Measurements from ENCODE around the gene DAZL. TPM values are rescaled to one million over a fixed set of nuclear protein-coding genes. Genes with fewer than 3 reads are reported as not detected.

DAZL gene
- total RNA-seq, 4 donors from 2014 or later, result not detected

- DNase-seq (no peak), ATAC-seq (no peak)
- TF ChIP-seq, protein P1, sequence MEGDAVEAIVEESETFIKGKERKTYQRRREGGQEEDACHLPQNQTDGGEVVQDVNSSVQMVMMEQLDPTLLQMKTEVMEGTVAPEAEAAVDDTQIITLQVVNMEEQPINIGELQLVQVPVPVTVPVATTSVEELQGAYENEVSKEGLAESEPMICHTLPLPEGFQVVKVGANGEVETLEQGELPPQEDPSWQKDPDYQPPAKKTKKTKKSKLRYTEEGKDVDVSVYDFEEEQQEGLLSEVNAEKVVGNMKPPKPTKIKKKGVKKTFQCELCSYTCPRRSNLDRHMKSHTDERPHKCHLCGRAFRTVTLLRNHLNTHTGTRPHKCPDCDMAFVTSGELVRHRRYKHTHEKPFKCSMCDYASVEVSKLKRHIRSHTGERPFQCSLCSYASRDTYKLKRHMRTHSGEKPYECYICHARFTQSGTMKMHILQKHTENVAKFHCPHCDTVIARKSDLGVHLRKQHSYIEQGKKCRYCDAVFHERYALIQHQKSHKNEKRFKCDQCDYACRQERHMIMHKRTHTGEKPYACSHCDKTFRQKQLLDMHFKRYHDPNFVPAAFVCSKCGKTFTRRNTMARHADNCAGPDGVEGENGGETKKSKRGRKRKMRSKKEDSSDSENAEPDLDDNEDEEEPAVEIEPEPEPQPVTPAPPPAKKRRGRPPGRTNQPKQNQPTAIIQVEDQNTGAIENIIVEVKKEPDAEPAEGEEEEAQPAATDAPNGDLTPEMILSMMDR (IDR thresholded peaks at IDR 0.05 in 4 of 5, conservative IDR thresholded peaks at IDR 0.05 in 1 of 5), result no peak
- no peak for TF ChIP-seq POLR2A (IDR thresholded peaks at IDR 0.05)
- Histone ChIP-seq H3K4me3 (no peak overlapping the region), H3K4me1 (no peaks in the 10 kb centered on the region), H3K36me3 (no peaks in the 10 kb centered on the region), H3K27me3 (no peaks in the 10 kb centered on the region), H3K27ac (no peak overlapping the region), H3K9me3 (no peaks in the 10 kb centered on the region)
- intact Hi-C loops (cut with DNase I; ENCODE audit: low total_unique reads), result no loop called here
- in situ Hi-C loops (cut with MboI; ENCODE audit: low sequenced_read_pairs in 4 of 4), result loop anchor here in 1 of 4 donors (25.0 kb wide), 1 partner anchor 825 kb away; no protein-coding TSS in a partner anchor
Measured at GRCh38 chr3:16587047-16587680, 18.1 kb downstream of the DAZL start.

DNA sequence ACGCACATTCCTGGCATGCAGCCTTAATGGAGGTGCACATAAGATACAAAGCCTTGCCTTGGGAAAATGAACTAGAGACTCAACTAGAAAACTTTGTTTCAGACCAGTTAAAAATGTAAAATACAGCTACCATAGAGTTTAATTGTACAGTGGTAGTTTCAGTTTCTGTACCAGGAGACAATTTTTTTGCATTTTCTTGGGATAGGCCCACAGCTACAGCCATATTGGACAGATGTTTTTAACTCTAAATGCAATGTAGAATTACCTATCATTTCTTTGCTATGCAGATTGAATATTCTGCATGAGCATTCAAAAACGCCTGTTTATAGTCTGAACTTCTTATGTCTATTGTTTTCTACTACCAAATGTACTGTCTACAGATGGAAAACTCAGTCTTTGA is 20.3 kb downstream of the DAZL start:
- no peaks in the 10 kb centered on the region for H3K27me3 ChIP-seq
- in situ Hi-C loops (cut with MboI; ENCODE audit: low sequenced_read_pairs in 4 of 4), result loop anchor here in 1 of 4 donors (25.0 kb wide), 1 partner anchor 827 kb away; no protein-coding TSS in a partner anchor
- H3K4me1 ChIP-seq, result no peaks in the 10 kb centered on the region
- DNase-seq (no peak), ATAC-seq (no peak)
- TF ChIP-seq POLR2A (IDR thresholded peaks at IDR 0.05), result no peak
- TF ChIP-seq, protein P1 (IDR thresholded peaks at IDR 0.05 in 4 of 5, conservative IDR thresholded peaks at IDR 0.05 in 1 of 5), result no peak
- H3K4me3 ChIP-seq, result no peak overlapping the region
- H3K36me3 ChIP-seq, result no peaks in the 10 kb centered on the region
- no peak overlapping the region for H3K27ac ChIP-seq
- no peaks in the 10 kb centered on the region for H3K9me3 ChIP-seq
- intact Hi-C loops (cut with DNase I; ENCODE audit: low total_unique reads), result no loop called here

- TF ChIP-seq, protein P1 (IDR thresholded peaks at IDR 0.05 in 4 of 5, conservative IDR thresholded peaks at IDR 0.05 in 1 of 5), result no peak
- no peak for TF ChIP-seq POLR2A (IDR thresholded peaks at IDR 0.05)
- in situ Hi-C loops (cut with MboI; ENCODE audit: low sequenced_read_pairs in 4 of 4) (loop anchor here in 1 of 4 donors (25.0 kb wide), 1 partner anchor 829 kb away; no protein-coding TSS in a partner anchor), intact Hi-C loops (cut with DNase I; ENCODE audit: low total_unique reads) (no loop called here)
- Histone ChIP-seq H3K9me3 (no peaks in the 10 kb centered on the region), H3K27me3 (no peaks in the 10 kb centered on the region), H3K4me3 (no peak overlapping the region), H3K36me3 (no peaks in the 10 kb centered on the region), H3K27ac (no peak overlapping the region), H3K4me1 (no peaks in the 10 kb centered on the region)
- DNase-seq, result no peak
- ATAC-seq, result no peak
Measured at GRCh38 chr3:16583551-16583950, 21.7 kb downstream of the DAZL start.

GRCh38 chr3:16570113-16570512 is 35.1 kb downstream of the DAZL start:
- DNase-seq (no peak), ATAC-seq (no peak)
- intact Hi-C loops (cut with DNase I; ENCODE audit: low total_unique reads), result no loop called here
- no peak for TF ChIP-seq POLR2A (IDR thresholded peaks at IDR 0.05)
- peaks cover 0 to 5% of the 10 kb centered on the region in 2 donors for H3K4me1 ChIP-seq
- no peak overlapping the region for H3K4me3 ChIP-seq
- H3K36me3 ChIP-seq, result no peaks in the 10 kb centered on the region
- no peaks in the 10 kb centered on the region for H3K9me3 ChIP-seq
- no peaks in the 10 kb centered on the region for H3K27me3 ChIP-seq
- H3K27ac ChIP-seq, result no peak overlapping the region
- in situ Hi-C loops (cut with MboI; ENCODE audit: low sequenced_read_pairs in 4 of 4), result loop anchor here in 1 of 4 donors (25.0 kb wide), 1 partner anchor 533 kb away; no protein-coding TSS in a partner anchor

DNA sequence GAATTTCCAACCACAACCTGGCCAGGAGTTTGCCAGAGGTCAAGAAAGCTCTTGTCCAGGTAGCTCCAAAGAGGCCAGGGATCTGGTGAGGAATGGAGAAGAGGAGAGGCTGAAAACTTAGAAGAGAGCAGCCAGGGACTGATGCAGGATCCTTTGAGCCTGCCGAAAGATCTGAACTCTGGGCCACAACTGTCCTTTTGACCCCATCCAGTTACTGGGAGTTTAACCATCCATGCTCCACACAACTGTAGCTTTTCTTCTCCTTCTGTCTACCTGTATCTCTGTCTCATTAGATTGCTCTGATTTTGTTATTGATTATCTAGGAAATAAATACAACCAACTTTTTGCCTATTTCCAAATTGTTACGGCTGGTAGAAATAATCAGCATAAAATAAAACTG is 36.7 kb downstream of the DAZL start:
- DNase-seq (no peak), ATAC-seq (no peak)
- Histone ChIP-seq H3K9me3 (peaks cover 0 to 2% (median 0%) of the 10 kb centered on the region in 3 donors), H3K27me3 (no peaks in the 10 kb centered on the region), H3K4me1 (peaks cover 0 to 1% of the 10 kb centered on the region in 2 donors), H3K27ac (no peak overlapping the region), H3K4me3 (no peak overlapping the region), H3K36me3 (no peaks in the 10 kb centered on the region)
- in situ Hi-C loops (cut with MboI; ENCODE audit: low sequenced_read_pairs in 4 of 4) (loop anchor here in 1 of 4 donors (25.0 kb wide), 1 partner anchor 531 kb away; no protein-coding TSS in a partner anchor), intact Hi-C loops (cut with DNase I; ENCODE audit: low total_unique reads) (no loop called here)
- no peak for TF ChIP-seq POLR2A (IDR thresholded peaks at IDR 0.05)
- TF ChIP-seq, protein P1 (IDR thresholded peaks at IDR 0.05 in 4 of 5, conservative IDR thresholded peaks at IDR 0.05 in 1 of 5), result no peak

All from gastrocnemius medialis (tissue), 4 donors.